Calu3 (cell line): Measurements from ENCODE around the gene C3orf18. TPM values are rescaled to one million over a fixed set of nuclear protein-coding genes. Genes with fewer than 3 reads are reported as not detected.

Experiments used
- BruUV-seq: library from RNA; stranded (reverse); fragments of 400-500 nt; replicated peaks from 2 replicates; lab custom pipeline; 2021; lab: Mats Ljungman, UMichigan
- CTCF ChIA-PET: fragments of 300-600 bp; sonication (Branson Sonifier 250); formaldehyde crosslinking; loops from one replicate; lab custom pipeline; 2022; ENCODE audit warnings: antibody characterized with exemption; lab: Charles Lee
- DNase-seq: peaks from one replicate; pipeline ENCODE4 v3.0.0; 2022
- H3K27ac Mint-ChIP-seq: one replicate; pipeline ENCODE4 v1.8.0; 2022; ENCODE audit warnings: mixed read lengths; ENCODE audit not compliant: unreplicated experiment
- H3K27me3 Mint-ChIP-seq: one replicate; pipeline ENCODE4 v1.8.0; 2022; ENCODE audit warnings: mixed read lengths; ENCODE audit not compliant: unreplicated experiment
- H3K36me3 Mint-ChIP-seq: one replicate; pipeline ENCODE4 v1.8.0; 2022; ENCODE audit warnings: mild to moderate bottlenecking, moderate library complexity, mixed read lengths; ENCODE audit not compliant: insufficient read depth, unreplicated experiment
- H3K4me1 Mint-ChIP-seq: one replicate; pipeline ENCODE4 v1.8.0; 2022; ENCODE audit warnings: mild to moderate bottlenecking, low read depth, mixed read lengths; ENCODE audit not compliant: unreplicated experiment
- H3K4me3 Mint-ChIP-seq: one replicate; pipeline ENCODE4 v1.8.0; 2022; ENCODE audit warnings: mild to moderate bottlenecking, low read depth, moderate library complexity, mixed read lengths; ENCODE audit not compliant: unreplicated experiment
- H3K9me3 Mint-ChIP-seq: one replicate; pipeline ENCODE4 v1.8.0; 2022; ENCODE audit warnings: low read depth, mixed read lengths; ENCODE audit not compliant: unreplicated experiment
- intact Hi-C: fragments of 100-400 bp; cut with micrococcal nuclease; formaldehyde crosslinking; loops from one replicate; pipeline ENCODE4 v1.10.0; 2022; ENCODE audit not compliant: unreplicated experiment
- total RNA-seq: library from RNA; stranded (reverse); gene quantifications from 2 replicates; pipeline ENCODE4 v1.2.3, GENCODE V29; 2022
- TF ChIP-seq, protein P1 (sequence below): fragments of 200-600 bp; IDR thresholded peaks from one replicate; pipeline ENCODE4 v1.8.0; 2022; ENCODE audit warnings: antibody characterized with exemption; ENCODE audit not compliant: unreplicated experiment

Gene C3orf18
- total RNA-seq, 1 experiment from 2014 or later: 2.7 TPM

DNA sequence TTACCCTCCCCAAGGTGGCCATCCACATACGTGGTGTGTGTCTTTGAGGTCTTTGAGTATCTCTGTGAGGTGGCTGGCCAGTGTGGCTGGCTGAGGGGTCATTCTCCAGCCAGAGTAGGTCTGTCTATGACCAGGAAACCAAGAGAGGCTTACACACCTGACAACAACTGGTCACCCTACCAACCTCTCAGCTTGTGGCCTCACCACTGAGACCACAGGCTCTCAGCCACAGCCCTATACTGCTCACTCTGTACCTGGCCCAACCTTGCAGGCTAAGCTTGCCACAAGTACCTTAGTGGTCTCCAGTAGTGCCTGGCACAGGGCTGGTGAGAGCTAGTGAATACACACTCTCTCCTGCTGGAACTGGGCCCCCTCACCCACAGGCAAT lies 6.9 kb upstream of the C3orf18 start:
- H3K27ac Mint-ChIP-seq: no peak overlapping the region
- no peaks in the 10 kb centered on the region for H3K27me3 Mint-ChIP-seq
- H3K36me3 Mint-ChIP-seq: peaks cover 14% of the 10 kb centered on the region
- intact Hi-C loops: no loop called here
- no peak for DNase-seq
- H3K4me3 Mint-ChIP-seq: no peak overlapping the region
- H3K4me1 Mint-ChIP-seq: peaks cover 10% of the 10 kb centered on the region
- H3K9me3 Mint-ChIP-seq: no peaks in the 10 kb centered on the region
- TF ChIP-seq, protein P1, sequence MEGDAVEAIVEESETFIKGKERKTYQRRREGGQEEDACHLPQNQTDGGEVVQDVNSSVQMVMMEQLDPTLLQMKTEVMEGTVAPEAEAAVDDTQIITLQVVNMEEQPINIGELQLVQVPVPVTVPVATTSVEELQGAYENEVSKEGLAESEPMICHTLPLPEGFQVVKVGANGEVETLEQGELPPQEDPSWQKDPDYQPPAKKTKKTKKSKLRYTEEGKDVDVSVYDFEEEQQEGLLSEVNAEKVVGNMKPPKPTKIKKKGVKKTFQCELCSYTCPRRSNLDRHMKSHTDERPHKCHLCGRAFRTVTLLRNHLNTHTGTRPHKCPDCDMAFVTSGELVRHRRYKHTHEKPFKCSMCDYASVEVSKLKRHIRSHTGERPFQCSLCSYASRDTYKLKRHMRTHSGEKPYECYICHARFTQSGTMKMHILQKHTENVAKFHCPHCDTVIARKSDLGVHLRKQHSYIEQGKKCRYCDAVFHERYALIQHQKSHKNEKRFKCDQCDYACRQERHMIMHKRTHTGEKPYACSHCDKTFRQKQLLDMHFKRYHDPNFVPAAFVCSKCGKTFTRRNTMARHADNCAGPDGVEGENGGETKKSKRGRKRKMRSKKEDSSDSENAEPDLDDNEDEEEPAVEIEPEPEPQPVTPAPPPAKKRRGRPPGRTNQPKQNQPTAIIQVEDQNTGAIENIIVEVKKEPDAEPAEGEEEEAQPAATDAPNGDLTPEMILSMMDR: no peak
- BruUV-seq: no TSS peak
- CTCF ChIA-PET: no interaction called here

DNA sequence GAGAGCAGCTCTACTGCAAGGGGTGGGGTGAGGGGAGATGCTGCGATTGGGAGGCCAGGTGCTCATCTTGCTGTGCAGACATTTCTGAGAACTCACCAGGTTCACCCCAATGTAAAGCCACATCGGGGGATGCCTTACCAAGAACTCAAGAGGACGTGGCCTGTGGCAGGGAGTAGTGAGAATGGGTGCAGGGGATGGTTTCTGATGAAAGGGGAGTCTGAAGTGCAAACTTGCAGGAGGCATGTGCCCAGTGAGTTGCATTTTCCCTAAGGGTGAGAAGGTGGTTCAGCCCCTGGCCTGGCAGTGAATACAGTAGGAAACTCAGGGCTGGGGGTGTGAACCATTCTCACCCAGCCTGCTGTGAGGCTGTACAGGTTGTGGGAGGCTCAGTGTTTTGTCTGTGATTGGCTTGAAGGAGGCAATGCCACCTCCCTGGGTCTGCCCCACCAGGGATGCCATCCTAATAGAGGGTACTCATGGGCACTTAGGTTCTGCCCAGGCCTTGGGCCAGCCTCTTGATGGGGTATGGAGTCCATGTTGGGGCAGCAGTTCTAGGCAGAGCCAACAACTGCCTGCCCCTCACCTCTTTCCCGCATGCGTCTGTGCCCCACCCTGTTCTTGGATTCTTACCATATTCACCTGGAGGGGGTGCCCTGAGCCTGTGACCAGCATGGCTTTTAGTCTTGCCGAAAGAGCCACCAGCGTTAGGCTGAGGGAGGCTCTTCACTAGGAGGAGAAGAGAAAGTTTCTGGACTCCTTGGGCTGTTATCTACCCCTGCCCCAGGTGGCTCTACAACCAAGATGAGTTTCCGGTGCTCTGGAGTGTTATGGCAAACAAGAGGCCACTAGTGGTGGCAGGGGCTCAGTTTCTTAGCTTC lies 6.3 kb upstream of the C3orf18 start:
- Mint-ChIP-seq H3K27ac (no peak overlapping the region), H3K27me3 (no peaks in the 10 kb centered on the region), H3K9me3 (no peaks in the 10 kb centered on the region), H3K4me3 (no peak overlapping the region), H3K36me3 (peaks cover 21% of the 10 kb centered on the region), H3K4me1 (peaks cover 10% of the 10 kb centered on the region)
- TF ChIP-seq, protein P1: no peak
- CTCF ChIA-PET: interaction anchor here (1.3 kb wide), 1 partner anchor 38 kb away, joined by 3 read pairs; the partner anchor contains the start of gene CISH
- no peak for DNase-seq
- intact Hi-C loops: no loop called here
- no TSS peak for BruUV-seq

DNA sequence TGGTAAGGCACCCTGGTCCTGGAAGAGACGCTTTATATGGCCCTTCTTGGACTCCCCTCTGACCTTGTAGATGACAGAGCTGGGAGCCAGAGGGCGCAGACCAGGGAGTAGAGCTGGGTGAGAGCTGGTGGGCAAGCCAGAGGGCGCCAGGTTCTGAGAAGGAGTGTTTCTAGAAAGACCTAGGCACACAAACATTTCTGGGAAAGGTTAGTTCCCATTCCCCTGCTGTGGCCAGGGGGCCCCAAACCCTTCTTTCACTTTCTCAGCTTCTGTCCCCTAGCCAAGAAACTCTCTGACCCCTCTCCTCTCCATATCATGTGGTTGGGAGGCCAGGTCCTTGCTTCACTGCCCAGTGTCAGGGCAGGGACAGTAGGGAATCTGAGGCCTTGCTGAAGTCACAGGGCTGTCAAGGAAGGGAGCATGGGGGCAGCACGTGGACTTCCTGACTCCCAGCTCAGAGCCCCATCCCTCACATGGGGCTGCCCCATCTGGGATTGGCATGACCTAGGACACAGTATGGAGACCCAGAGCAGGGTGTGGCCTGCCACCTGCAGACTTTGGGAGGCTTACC lies 5.3 kb upstream of the C3orf18 start:
- intact Hi-C loops: loop anchor here (1.0 kb wide), 1 partner anchor 41 kb away; no protein-coding TSS in a partner anchor
- Mint-ChIP-seq H3K36me3 (peaks cover 26% of the 10 kb centered on the region), H3K4me1 (peaks cover 12% of the 10 kb centered on the region), H3K9me3 (no peaks in the 10 kb centered on the region), H3K27ac (no peak overlapping the region), H3K27me3 (no peaks in the 10 kb centered on the region), H3K4me3 (no peak overlapping the region)
- no TSS peak for BruUV-seq
- CTCF ChIA-PET: interaction anchor here (0.7 to 1.3 kb wide), 3 partner anchors 27 to 39 kb away, joined by 3 read pairs; partner anchors contain the start of gene CISH
- DNase-seq: no peak
- TF ChIP-seq, protein P1: no peak

DNA sequence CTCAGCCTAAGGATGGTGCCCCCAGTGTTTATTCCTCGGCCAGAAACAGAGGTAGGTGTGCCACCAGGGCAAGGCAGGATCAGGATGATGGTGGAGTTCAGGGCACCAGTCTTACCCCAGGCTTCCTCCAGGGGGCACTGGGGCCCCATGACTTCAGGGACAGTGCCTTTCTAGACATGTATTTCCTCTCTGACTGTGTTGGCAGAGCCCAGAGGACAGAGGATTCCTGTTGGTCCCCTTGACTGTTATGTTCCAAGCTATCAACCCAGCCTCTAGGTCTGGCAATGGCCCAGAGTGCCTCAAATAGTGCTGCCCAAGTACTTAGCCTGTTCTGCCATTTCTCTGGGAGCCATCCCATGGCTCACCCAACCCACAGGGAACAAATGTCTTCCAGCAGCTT lies 4.6 kb upstream of the C3orf18 start:
- Mint-ChIP-seq H3K4me1 (peaks cover 18% of the 10 kb centered on the region), H3K9me3 (no peaks in the 10 kb centered on the region), H3K27me3 (peaks cover 7% of the 10 kb centered on the region), H3K4me3 (no peak overlapping the region), H3K36me3 (peaks cover 33% of the 10 kb centered on the region), H3K27ac (no peak overlapping the region)
- DNase-seq: peak; percentile 79
- CTCF ChIA-PET: interaction anchor here (0.7 to 1.3 kb wide), 3 partner anchors 26 to 40 kb away, joined by 3 read pairs; partner anchors contain the start of gene CISH
- TF ChIP-seq, protein P1: peak; percentile 80
- intact Hi-C loops: loop anchor here (1.0 kb wide), 1 partner anchor 42 kb away; no protein-coding TSS in a partner anchor
- no TSS peak for BruUV-seq
